Spleen (tissue), 11 donors: ENCODE data around the gene ZDHHC23. TPM values are rescaled to one million over a fixed set of nuclear protein-coding genes. Genes with fewer than 3 reads are reported as not detected.

Experiments used
- DNase-seq: peaks from one replicate; pipeline ENCODE4 v3.0.0-alpha.2; 2020
- H3K27ac ChIP-seq, 8 donors: fragments of 200-600 bp; sonication (generic) in 7 of 8; 1 replicate in 4 of 8; 2 replicates in 4 of 8; pipeline versions ENCODE4 v1.5.0 to v1.8.0; 2016 to 2021; ENCODE audit warnings: inconsistent platforms in 4 of 8, mild to moderate bottlenecking in 4 of 8, moderate library complexity in 1 of 8
- H3K27me3 ChIP-seq, 7 donors: fragments of 200-600 bp; sonication (generic) in 6 of 7; replicated peaks in 1 of 7; 1 replicate in 4 of 7; 2 replicates in 3 of 7; pipeline versions ENCODE4 v1.5.0 to v1.8.0; 2016 to 2021; ENCODE audit warnings: inconsistent platforms in 3 of 7, mild to moderate bottlenecking in 1 of 7
- H3K36me3 ChIP-seq, 6 donors: fragments of 200-600 bp; sonication (generic) in 5 of 6; 1 replicate in 4 of 6; 2 replicates in 2 of 6; pipeline versions ENCODE4 v1.5.0 to v1.8.0; 2016 to 2021; ENCODE audit warnings: inconsistent platforms in 2 of 6
- H3K4me1 ChIP-seq, 6 donors: fragments of 200-600 bp; sonication (generic) in 5 of 6; 1 replicate in 3 of 6; 2 replicates in 3 of 6; pipeline versions ENCODE4 v1.5.0 to v1.8.0; 2016 to 2021; ENCODE audit warnings: inconsistent platforms in 3 of 6
- H3K4me3 ChIP-seq, 8 donors: fragments of 200-600 bp; sonication (generic) in 7 of 8; 1 replicate in 4 of 8; 2 replicates in 4 of 8; pipeline versions ENCODE4 v1.5.0 to v1.8.0; 2016 to 2021; ENCODE audit warnings: inconsistent platforms in 4 of 8, mild to moderate bottlenecking in 4 of 8, moderate library complexity in 2 of 8
- H3K9me3 ChIP-seq, 8 donors: fragments of 200-600 bp; sonication (generic) in 7 of 8; 1 replicate in 4 of 8; 2 replicates in 4 of 8; pipeline versions ENCODE4 v1.5.0 to v1.8.0; 2016 to 2021; ENCODE audit warnings: inconsistent platforms in 4 of 8
- CTCF ChIP-seq, 11 experiments: fragments of 200-600 bp in 7 of 11; fragments of 450-650 bp in 4 of 11; sonication (generic) in 4 of 11; IDR thresholded peaks in 8 of 11; conservative IDR thresholded peaks in 3 of 11; 1 replicate in 7 of 11; 2 replicates in 4 of 11; pipeline versions ENCODE4 v1.4.0 to v1.8.0; 2016 to 2021; ENCODE audit warnings: antibody characterized with exemption in 11 of 11, inconsistent platforms in 4 of 11, mild to moderate bottlenecking in 1 of 11
- POLR2A ChIP-seq, 3 donors: fragments of 450-650 bp; IDR thresholded peaks; one replicate each; pipeline ENCODE4 v1.5.1; 2017; ENCODE audit warnings: antibody characterized with exemption in 3 of 3, mild to moderate bottlenecking in 1 of 3
- POLR2AphosphoS5 ChIP-seq, 3 donors: sonication (generic); formaldehyde crosslinking; IDR thresholded peaks; one replicate each; pipeline ENCODE4 v1.5.1; 2017; ENCODE audit warnings: antibody characterized with exemption in 3 of 3
- WGBS, 5 donors: extraction: QIAGEN DNeasy Blood & Tissue Kit in 3 of 5; methylation state at CpG; one replicate each; pipeline versions ENCODE4 v1.1.5 to v1.1.7; 2013 to 2018; 5-methylcytosine and 5-hydroxymethylcytosine counted together
- intact Hi-C: fragments of 100-400 bp; cut with DNase I; formaldehyde crosslinking; loops from one replicate; pipeline ENCODE4 v1.15.0; 2023; ENCODE audit warnings: low total_unique reads
- polyA plus RNA-seq, 3 donors: library from polyadenylated mRNA; stranded (reverse); fragments of 200-250 nt; gene quantifications; one replicate each; pipeline ENCODE4 v1.2.1, GENCODE V29; 2013
- total RNA-seq, 7 donors: library from RNA; depleted of rRNA in 3 of 7; stranded (reverse); fragments of >200 nt in 3 of 7; fragmentation: NEBNext Ultra II Directional in 4 of 7; extraction: Animal tissue kit (Norgen Biotek cat#: 25700) in 4 of 7; gene quantifications; one replicate each; pipeline versions ENCODE4 v1.1.0 to v1.2.1, GENCODE V29; 2016 to 2021
- donor health status: healthy with polysubstance abuse.
- donor health status: DM: no; HTN: no; CAD: no; lungs with moderate emphysema.
- donor health status: DM: no; HTN: no; CAD: no.
- donor health status: Bipolar disorder and iron deficiency.
- donor health status: healthy.
- donor health status: DM: no; HTN: no; CAD: no.
- donor health status: DM: yes; HTN: yes; CAD: no.

ZDHHC23 gene
- total and polyA plus RNA-seq, 10 donors: 2.0 to 16.4 (median 7.0) TPM

DNA sequence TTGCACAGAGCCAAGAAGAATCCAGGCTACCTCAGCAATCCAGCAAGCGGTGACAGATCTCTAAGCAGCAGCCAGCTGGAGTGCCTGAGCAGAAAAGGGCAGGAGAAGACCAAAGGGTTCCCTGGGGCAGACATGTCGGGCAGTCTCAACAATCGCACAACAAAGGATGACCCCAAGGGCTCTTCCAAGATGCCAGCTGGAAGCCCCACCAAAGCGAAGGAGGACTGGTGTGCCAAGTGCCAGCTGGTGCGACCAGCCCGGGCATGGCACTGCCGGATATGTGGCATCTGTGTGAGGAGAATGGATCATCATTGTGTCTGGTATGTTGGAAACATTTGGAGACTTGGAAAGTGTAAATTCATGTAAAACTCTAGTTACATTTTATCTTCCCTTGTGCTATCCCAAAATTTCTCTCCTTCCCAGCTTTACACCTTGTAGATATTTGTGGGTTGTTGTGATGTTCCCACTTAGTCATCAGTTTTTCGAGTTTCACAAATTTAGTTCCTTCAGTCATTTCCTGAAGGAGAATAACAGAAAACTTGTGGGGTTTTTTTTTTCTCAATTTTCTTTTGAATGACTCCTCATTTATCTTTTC is 6.4 kb downstream of the ZDHHC23 start:
- 65 to 75% (median 70%) methylated on average over 8 of the region's 8 CpGs for WGBS, 5 donors
- H3K4me1 ChIP-seq: peaks cover 0 to 15% (median 0%) of the 10 kb centered on the region in 6 donors
- intact Hi-C loops: no loop called here
- no peak for TF ChIP-seq CTCF (IDR thresholded peaks at IDR 0.05 in 8 of 11, conservative IDR thresholded peaks at IDR 0.05 in 3 of 11)
- no peak for TF ChIP-seq POLR2A (IDR thresholded peaks at IDR 0.05)
- no peak for TF ChIP-seq POLR2AphosphoS5 (IDR thresholded peaks at IDR 0.05)
- no peak for DNase-seq
- no peaks in the 10 kb centered on the region for H3K27me3 ChIP-seq
- H3K4me3 ChIP-seq: no peak overlapping the region
- H3K27ac ChIP-seq: no peak overlapping the region
- no peaks in the 10 kb centered on the region for H3K9me3 ChIP-seq
- peaks cover 0 to 37% (median 7%) of the 10 kb centered on the region in 6 donors for H3K36me3 ChIP-seq

GRCh38 chr3:113963879-113964278 is 16.1 kb downstream of the ZDHHC23 start:
- TF ChIP-seq POLR2AphosphoS5 (IDR thresholded peaks at IDR 0.05) (no peak), CTCF (IDR thresholded peaks at IDR 0.05 in 8 of 11, conservative IDR thresholded peaks at IDR 0.05 in 3 of 11) (no peak), POLR2A (IDR thresholded peaks at IDR 0.05) (no peak)
- Histone ChIP-seq H3K27ac (no peak overlapping the region), H3K4me3 (no peak overlapping the region), H3K9me3 (no peaks in the 10 kb centered on the region), H3K36me3 (peaks cover 0 to 41% (median 2%) of the 10 kb centered on the region in 6 donors), H3K4me1 (no peaks in the 10 kb centered on the region), H3K27me3 (no peaks in the 10 kb centered on the region)
- intact Hi-C loops: no loop called here
- WGBS, 5 donors: 74 to 89% (median 82%) methylated on average over 3 of the region's 3 CpGs
- DNase-seq: no peak

- no peak for DNase-seq
- intact Hi-C loops: no loop called here
- WGBS, 5 donors: 83 to 94% (median 88%) methylated on average over 2 of the region's 2 CpGs
Measured at GRCh38 chr3:113966172-113966571, 18.4 kb downstream of the ZDHHC23 start.

More at GRCh38 chr3:113966172-113966571, 18.4 kb downstream of the ZDHHC23 start:
- peaks cover 0 to 18% (median 0%) of the 10 kb centered on the region in 6 donors for H3K36me3 ChIP-seq
- no peaks in the 10 kb centered on the region for H3K27me3 ChIP-seq
- H3K27ac ChIP-seq: no peak overlapping the region
- H3K4me1 ChIP-seq: no peaks in the 10 kb centered on the region
- no peaks in the 10 kb centered on the region for H3K9me3 ChIP-seq
- TF ChIP-seq POLR2A (IDR thresholded peaks at IDR 0.05): no peak
- TF ChIP-seq POLR2AphosphoS5 (IDR thresholded peaks at IDR 0.05): no peak
- TF ChIP-seq CTCF (IDR thresholded peaks at IDR 0.05 in 8 of 11, conservative IDR thresholded peaks at IDR 0.05 in 3 of 11): no peak
- H3K4me3 ChIP-seq: no peak overlapping the region
